PC-9 (cell line): Measurements from ENCODE around the gene SNRPA1. TPM values are rescaled to one million over a fixed set of nuclear protein-coding genes. Genes with fewer than 3 reads are reported as not detected.
A peak's percentile ranks its signal among the peaks of the same experiment; 100 is the strongest.

Experiments
- BruUV-seq: library from RNA; stranded (reverse); fragments of 400-500 nt; replicated peaks from 2 replicates; lab custom pipeline; 2021; lab: Mats Ljungman, UMichigan
- CTCF ChIA-PET: fragments of 300-600 bp; sonication (Branson Sonifier 250); formaldehyde crosslinking; loops from one replicate; lab custom pipeline; 2022; ENCODE audit warnings: antibody characterized with exemption; lab: Charles Lee
- POLR2A ChIA-PET: fragments of 300-600 bp; sonication (Branson Sonifier 250); formaldehyde crosslinking; loops from one replicate; lab custom pipeline; 2022; ENCODE audit warnings: antibody characterized with exemption; ENCODE audit not compliant: unreplicated experiment; lab: Charles Lee
- DNase-seq, 2 experiments: peaks; one replicate each; pipeline versions ENCODE4 v3.0.0 to v3.0.0-alpha.2; 2015 to 2022; ENCODE audit warnings: mixed read lengths in 1 of 2
- H2AFZ ChIP-seq: fragments of 200-600 bp; sonication (generic); 2 replicates; pipeline ENCODE4 v1.8.1; 2017; ENCODE audit warnings: antibody characterized with exemption
- H3F3A ChIP-seq: fragments of 200-600 bp; sonication (generic); 2 replicates; pipeline ENCODE4 v1.8.1; 2017; ENCODE audit warnings: antibody characterized with exemption, mild to moderate bottlenecking, low read depth; ENCODE audit not compliant: insufficient read depth
- H3K27ac ChIP-seq: fragments of 200-600 bp; sonication (generic); 2 replicates; pipeline ENCODE4 v1.6.1; 2016; ENCODE audit warnings: mixed run types
- H3K27me3 ChIP-seq: fragments of 200-600 bp; sonication (generic); 2 replicates; pipeline ENCODE4 v1.6.1; 2016; ENCODE audit warnings: low read depth, mixed run types; ENCODE audit not compliant: insufficient read depth
- H3K36me3 ChIP-seq: fragments of 200-600 bp; sonication (generic); 2 replicates; pipeline ENCODE4 v1.6.1; 2016; ENCODE audit warnings: low read depth, mixed run types
- H3K4me1 ChIP-seq: fragments of 200-600 bp; sonication (generic); replicated peaks from 2 replicates; pipeline ENCODE4 v1.6.1; 2016; ENCODE audit warnings: mixed run types; ENCODE audit not compliant: insufficient read depth
- H3K4me2 ChIP-seq: fragments of 200-600 bp; sonication (generic); 2 replicates; pipeline ENCODE4 v1.6.1; 2017; ENCODE audit warnings: mixed run types
- H3K4me3 ChIP-seq: fragments of 200-600 bp; sonication (generic); 2 replicates; pipeline ENCODE4 v1.6.1; 2016; ENCODE audit warnings: mixed run types
- H3K79me2 ChIP-seq: fragments of 200-600 bp; sonication (generic); 2 replicates; pipeline ENCODE4 v1.6.1; 2017; ENCODE audit warnings: low read depth, mixed run types
- H3K9me2 ChIP-seq: fragments of 200-600 bp; sonication (generic); 2 replicates; pipeline ENCODE4 v1.8.1; 2017; ENCODE audit warnings: mild to moderate bottlenecking; ENCODE audit not compliant: insufficient read depth
- H3K9me3 ChIP-seq: fragments of 200-600 bp; sonication (generic); 2 replicates; pipeline ENCODE4 v1.8.1; 2016; ENCODE audit warnings: low read depth; ENCODE audit not compliant: insufficient read depth
- H4K20me1 ChIP-seq: fragments of 200-600 bp; sonication (generic); 2 replicates; pipeline ENCODE4 v1.8.1; 2017; ENCODE audit not compliant: insufficient read depth
- CTCF ChIP-seq: fragments of 200-600 bp; sonication (generic); conservative IDR thresholded peaks from 2 replicates; pipeline ENCODE4 v1.6.1; 2017; ENCODE audit warnings: mixed run types, antibody characterized with exemption, mild to moderate bottlenecking, moderate library complexity
- EZH2 ChIP-seq: fragments of 200-600 bp; sonication (generic); IDR thresholded peaks from 2 replicates; pipeline ENCODE4 v1.8.0; 2017; ENCODE audit warnings: antibody characterized with exemption, low read depth
- intact Hi-C: fragments of 100-400 bp; cut with micrococcal nuclease; formaldehyde crosslinking; loops from one replicate; pipeline ENCODE4 v1.10.0; 2022; ENCODE audit not compliant: unreplicated experiment
- total RNA-seq: library from RNA; stranded (reverse); gene quantifications from 2 replicates; pipeline ENCODE4 v1.2.3, GENCODE V29; 2021

Gene SNRPA1
- total RNA-seq, 1 experiment from 2014 or later = 95.0 TPM

GRCh38 chr15:101250873-101251829 is 43.9 kb downstream of the SNRPA1 start:
- intact Hi-C loops = loop anchor here (1.0 to 10.0 kb wide), 3 partner anchors 26 to 649 kb away; partner anchors contain the start of genes ASB7, LINS1, LRRK1 and SELENOS
- no TSS peak for BruUV-seq
- Histone ChIP-seq H2AFZ (peak overlapping the region; percentile 87), H3K4me2 (peak overlapping the region; percentile 98), H3K4me1 (peaks cover 16% of the 10 kb centered on the region), H3K79me2 (peaks cover 40% of the 10 kb centered on the region), H3F3A (peaks cover 12% of the 10 kb centered on the region; the same call in 1 of the 2 replicates), H3K27me3 (no peaks in the 10 kb centered on the region), H3K36me3 (no peaks in the 10 kb centered on the region), H3K9me3 (no peaks in the 10 kb centered on the region), H3K4me3 (peak overlapping the region; percentile 87), H4K20me1 (peaks cover 17% of the 10 kb centered on the region), H3K27ac (no peak overlapping the region), H3K9me2 (no peaks in the 10 kb centered on the region)
- ChIA-PET POLR2A (no interaction called here), CTCF (no interaction called here)
- TF ChIP-seq CTCF (no peak), EZH2 (no peak)
- peak in 1 of 2 experiments; percentile 41 for DNase-seq

GRCh38 chr15:101250341-101250831 is 44.7 kb downstream of the SNRPA1 start:
- peak overlapping the region; percentile 87 for H2AFZ ChIP-seq
- peaks cover 17% of the 10 kb centered on the region for H4K20me1 ChIP-seq
- CTCF ChIA-PET = no interaction called here

More at GRCh38 chr15:101250341-101250831, 44.7 kb downstream of the SNRPA1 start:
- Histone ChIP-seq H3K9me3 (no peaks in the 10 kb centered on the region), H3K4me2 (peak overlapping the region; percentile 98), H3K27ac (no peak overlapping the region), H3K9me2 (no peaks in the 10 kb centered on the region), H3F3A (peaks cover 12% of the 10 kb centered on the region; the same call in 1 of the 2 replicates), H3K79me2 (peaks cover 47% of the 10 kb centered on the region), H3K27me3 (no peaks in the 10 kb centered on the region), H3K4me1 (peaks cover 16% of the 10 kb centered on the region), H3K4me3 (peak overlapping the region; percentile 87), H3K36me3 (no peaks in the 10 kb centered on the region)
- no peak for TF ChIP-seq EZH2
- no peak for TF ChIP-seq CTCF
- intact Hi-C loops = loop anchor here (5.0 to 10.0 kb wide), 2 partner anchors 336 to 648 kb away; partner anchors contain the start of genes ASB7, LINS1 and LRRK1
- TSS peak; percentile 56 for BruUV-seq
- peak in 1 of 2 experiments; percentile 55 for DNase-seq
- POLR2A ChIA-PET = no interaction called here
